HG03520 (cell line): ENCODE results near the gene OR6K3.

Experiments
- ATAC-seq: cut with Tn5 transposase; IDR thresholded peaks from one replicate; pipeline ENCODE4 v1.9.1; 2021; ENCODE audit warnings: mild to moderate bottlenecking, moderate library complexity; ENCODE audit not compliant: unreplicated experiment

The OR6K3 gene

DNA sequence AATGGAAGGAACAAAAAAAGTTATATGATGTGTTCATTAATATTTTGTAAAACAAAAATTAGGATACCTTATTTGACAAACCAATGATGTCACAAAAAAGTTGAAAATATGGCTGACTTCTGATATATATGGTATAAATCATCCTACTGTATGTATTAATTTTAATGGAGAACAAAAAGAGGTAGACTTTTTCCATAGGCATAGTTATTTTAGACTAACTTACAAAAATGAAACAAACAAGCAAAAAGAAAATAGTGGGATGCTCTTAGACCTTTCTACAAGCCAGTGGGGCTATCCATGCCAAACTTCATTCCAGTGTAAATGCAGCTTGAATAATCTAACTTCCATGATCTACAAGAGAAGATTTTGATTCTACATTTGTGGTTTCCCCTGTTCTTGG, 33.5 kb downstream of the OR6K3 start:
- ATAC-seq, result no peak

DNA sequence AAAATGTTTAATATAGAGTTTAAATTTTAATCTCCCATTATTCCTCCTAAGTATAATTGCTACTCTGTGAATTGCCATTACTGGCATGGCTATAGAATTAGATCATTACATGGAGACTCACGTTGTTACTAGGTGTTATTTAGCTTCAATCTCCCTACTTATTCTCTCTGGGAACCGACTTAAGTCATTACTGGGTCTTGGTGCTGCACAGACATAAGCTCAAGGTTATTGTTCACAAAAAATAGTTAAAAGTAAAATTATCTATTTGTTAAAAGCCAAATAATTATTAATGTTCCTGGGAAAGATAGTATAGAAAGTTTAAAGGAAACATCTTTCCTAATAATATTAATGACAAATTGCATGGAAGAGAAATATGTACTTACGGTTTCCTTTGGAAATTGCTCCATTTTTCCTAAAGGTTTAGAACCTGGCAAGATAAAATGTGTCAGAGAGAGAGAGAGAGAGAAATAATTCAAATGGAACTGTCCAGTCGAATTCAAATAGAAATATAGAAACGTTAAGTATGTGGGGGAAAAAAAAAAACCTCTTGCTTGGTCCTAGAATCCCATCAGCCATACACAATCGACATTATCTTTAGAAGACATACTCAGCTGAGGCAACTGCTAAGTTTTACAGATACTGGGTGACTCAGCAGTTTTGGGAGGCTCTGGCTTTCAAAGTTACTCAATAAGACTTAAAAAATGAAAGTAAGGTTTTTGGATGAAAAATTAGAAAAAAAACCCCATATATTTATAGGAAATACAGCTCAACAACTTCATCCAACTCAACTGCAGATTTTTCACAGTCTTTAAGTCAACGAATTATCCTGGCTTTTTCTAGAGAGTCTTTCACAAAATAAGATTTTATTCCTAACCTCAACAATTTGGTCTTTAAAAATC, 34.2 kb downstream of the OR6K3 start, which contains the start of gene SPTA1:
TSS of gene SPTA1 (minus strand) at position 605 of the 899 bp plus-strand sequence. CDS start at position 407, 198 bp downstream.
- ATAC-seq, result no peak

DNA sequence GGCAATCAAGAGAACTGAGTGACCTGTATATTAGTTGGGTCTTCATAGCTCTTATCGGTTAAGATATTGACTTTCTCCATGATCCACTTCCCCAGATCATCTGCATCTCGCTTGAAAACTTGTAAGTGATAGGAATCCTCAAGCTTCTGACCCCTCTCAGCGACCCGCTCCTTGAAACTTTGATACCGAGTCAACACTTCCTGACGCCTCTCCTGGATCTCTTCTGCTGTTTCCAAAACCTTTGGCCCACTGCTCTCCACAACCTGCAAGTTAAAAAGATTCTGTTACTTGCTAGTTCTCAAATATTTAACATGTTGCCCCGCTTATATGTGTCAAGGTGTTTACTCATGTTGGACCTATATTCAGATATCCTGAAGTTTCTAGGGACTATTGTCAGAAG, 35.4 kb downstream of the OR6K3 start:
- ATAC-seq, result no peak

- ATAC-seq, result no peak
Observed at GRCh38 chr1:158681606-158682005, 38.9 kb downstream of the OR6K3 start.

DNA sequence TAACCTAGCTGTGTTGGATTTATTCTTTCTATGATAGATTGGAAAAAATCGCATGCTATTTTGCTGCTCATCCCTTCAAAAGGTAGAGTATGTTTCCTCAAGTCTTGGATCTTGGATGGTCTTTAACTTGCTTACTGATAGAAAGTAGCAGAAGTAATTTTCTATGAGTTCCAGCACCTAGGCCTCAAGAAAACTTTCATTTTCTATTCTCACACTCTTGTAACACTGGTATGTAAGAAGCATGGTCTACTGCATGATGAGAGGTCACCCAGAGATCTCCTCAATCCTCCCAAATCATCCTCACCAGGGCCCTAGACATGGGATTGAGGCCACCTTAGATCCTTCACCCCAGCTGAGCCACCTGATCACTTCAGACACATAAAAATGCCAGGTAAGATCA, 41.2 kb downstream of the OR6K3 start:
- ATAC-seq, result no peak

DNA sequence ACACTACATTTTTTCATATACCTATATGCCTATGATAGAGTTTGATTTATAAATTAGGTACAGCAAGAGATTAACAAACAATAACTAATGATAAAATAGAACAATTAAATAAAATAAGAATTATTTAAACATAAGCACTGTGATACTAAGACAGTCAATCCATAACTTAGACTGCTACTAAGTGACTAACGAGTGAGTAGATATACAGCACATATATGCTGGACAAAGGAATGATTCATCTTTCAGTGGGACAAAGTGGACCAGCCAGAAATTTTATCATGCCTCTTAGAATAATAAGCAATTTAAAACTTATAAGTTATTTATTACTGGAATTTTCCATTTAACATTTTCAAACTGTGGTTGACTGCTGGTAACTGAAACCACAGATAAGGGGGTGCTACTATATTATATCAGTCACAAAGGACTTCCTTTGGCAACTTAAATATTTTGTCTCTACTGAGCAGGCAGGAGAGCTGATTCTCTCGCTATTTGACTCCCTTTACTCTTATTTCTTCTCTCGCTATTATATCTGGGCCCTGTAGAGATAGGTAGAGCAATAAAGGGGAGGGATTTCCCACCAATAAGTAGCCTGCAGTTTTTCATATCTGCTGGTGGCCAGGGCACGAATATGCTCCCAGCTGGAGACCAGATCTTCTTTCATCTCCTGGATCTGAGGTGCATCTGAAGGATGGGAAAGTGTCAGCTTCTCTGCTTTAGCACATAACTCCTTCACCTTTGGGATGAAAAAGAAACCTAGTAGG, 44.8 kb downstream of the OR6K3 start:
- ATAC-seq, result no peak

GRCh38 chr1:158674302-158674701, 46.2 kb downstream of the OR6K3 start:
- ATAC-seq, result no peak
